Breast epithelium (tissue), 3 donors: ENCODE data around the gene MGME1.

Source experiments
- CTCF ChIP-seq, 3 donors: fragments of 450-650 bp; IDR thresholded peaks; one replicate each; pipeline ENCODE4 v1.5.1; 2016 to 2017; ENCODE audit warnings: antibody characterized with exemption in 3 of 3, mild to moderate bottlenecking in 3 of 3, moderate library complexity in 3 of 3
- POLR2A ChIP-seq: fragments of 450-650 bp; IDR thresholded peaks from one replicate; pipeline ENCODE4 v1.6.1; 2016; ENCODE audit warnings: antibody characterized with exemption, mild to moderate bottlenecking, moderate library complexity

GRCh38 chr20:17949899-17950298 lies 18.9 kb upstream of the MGME1 start:
- TF ChIP-seq CTCF (IDR thresholded peaks at IDR 0.05) = no peak
- TF ChIP-seq POLR2A = no peak
